Body of pancreas (tissue), 4 donors: ENCODE results near the gene DNAI1.

ENCODE experiments used
- CTCF ChIP-seq, 7 experiments: fragments of 450-650 bp in 4 of 7; fragments of 200-600 bp in 3 of 7; sonication (generic) in 3 of 7; IDR thresholded peaks; one replicate each; pipeline ENCODE4 v1.5.1; 2016 to 2019; ENCODE audit warnings: antibody characterized with exemption in 7 of 7
- POLR2A ChIP-seq, 3 donors: fragments of 450-650 bp; IDR thresholded peaks; one replicate each; pipeline ENCODE4 v1.6.1; 2016; ENCODE audit warnings: antibody characterized with exemption in 3 of 3, mild to moderate bottlenecking in 2 of 3

GRCh38 chr9:34496149-34496712 is 37.6 kb downstream of the DNAI1 start:
- TF ChIP-seq CTCF (IDR thresholded peaks at IDR 0.05) (no peak), POLR2A (IDR thresholded peaks at IDR 0.05) (no peak)
